Measurements from ENCODE around the gene RNF144B. TPM values are rescaled to one million over a fixed set of nuclear protein-coding genes. Genes with fewer than 3 reads are reported as not detected.

The RNF144B gene
- total RNA-seq, 1 experiment from 2014 or later = 2.3 TPM

DNA sequence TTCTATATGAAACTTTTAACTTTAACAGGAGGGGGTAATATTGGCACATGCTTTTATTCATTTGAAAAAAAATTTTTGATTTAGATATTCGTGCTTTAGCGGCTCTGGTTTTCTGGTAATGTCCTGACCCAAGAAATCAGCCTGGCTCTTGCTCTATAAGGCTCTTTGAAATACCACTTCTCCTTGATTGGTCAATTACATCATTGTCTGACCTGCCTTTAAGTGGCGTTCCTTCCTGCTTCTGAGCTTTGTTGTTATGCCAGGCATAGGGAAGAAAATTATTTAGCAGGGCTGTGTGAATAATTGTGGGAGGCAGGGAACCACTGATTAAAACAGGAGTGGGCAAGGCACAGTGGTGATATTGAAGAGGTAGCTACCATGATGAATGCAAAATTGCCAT lies 3.9 kb downstream of the RNF144B start:
- Histone ChIP-seq H3K79me2 (ENCODE audit: insufficient read depth, low read length) (no peaks in the 10 kb centered on the region), H3K4me1 (ENCODE audit: insufficient read depth, low read length) (peaks cover 11% of the 10 kb centered on the region), H3K18ac (ENCODE audit: insufficient read length, low read depth, low read length) (no peak overlapping the region), H2BK12ac (ENCODE audit: insufficient read length, low read depth, low read length) (no peak overlapping the region), H3K27me3 (ENCODE audit: insufficient read depth, low read length) (no peaks in the 10 kb centered on the region), H3K27ac (ENCODE audit: insufficient read length, low read depth, low read length) (no peak overlapping the region), H3K9ac (ENCODE audit: extremely low read depth, insufficient read length, low read length) (no peak overlapping the region), H4K20me1 (ENCODE audit: control insufficient read depth, insufficient read depth, insufficient read length) (no peaks in the 10 kb centered on the region), H4K5ac (ENCODE audit: insufficient read length, low read depth, low read length) (no peak overlapping the region), H2BK15ac (ENCODE audit: low read depth, low read length) (no peak overlapping the region), H3K14ac (ENCODE audit: insufficient read depth, low read length) (no peak overlapping the region), H3K56ac (ENCODE audit: insufficient read length, low read depth, low read length) (no peak overlapping the region), H3K23me2 (ENCODE audit: insufficient read length, low read depth, low read length, poor library complexity, severe bottlenecking) (peaks cover 7% of the 10 kb centered on the region), H4K91ac (ENCODE audit: insufficient read length, low read depth, low read length) (no peak overlapping the region), H3K23ac (ENCODE audit: insufficient read length, low read depth, low read length) (no peak overlapping the region), H2AFZ (ENCODE audit: low read length) (no peak overlapping the region), H3T11ph (ENCODE audit: low read length) (no peak overlapping the region), H3K4ac (ENCODE audit: low read depth, low read length) (no peak overlapping the region), H3K4me2 (ENCODE audit: insufficient read depth, insufficient read length, low read length) (no peak overlapping the region), H2BK120ac (ENCODE audit: low read depth, low read length, poor library complexity, severe bottlenecking) (no peak overlapping the region), H3K9me3 (ENCODE audit: control insufficient read depth, low read depth, low read length) (no peaks in the 10 kb centered on the region), H4K8ac (replicated peaks; ENCODE audit: insufficient read length, low read depth, low read length) (no peak overlapping the region), H2BK20ac (ENCODE audit: low read depth, low read length, poor library complexity, severe bottlenecking) (no peak overlapping the region), H3K79me1 (ENCODE audit: insufficient read depth, low read depth, low read length, poor library complexity, severe bottlenecking) (no peaks in the 10 kb centered on the region), H2AK5ac (ENCODE audit: insufficient read length, low read length) (no peak overlapping the region), H2BK5ac (ENCODE audit: insufficient read length, low read length) (no peak overlapping the region)
- Mint-ChIP-seq H3K27ac (no peak overlapping the region), H3K9me3 (no peaks in the 10 kb centered on the region), H3K4me3 (no peak overlapping the region), H3K4me1 (peaks cover 47 to 51% of the 10 kb centered on the region in 2 experiments), H3K27me3 (ENCODE audit: low read depth) (peaks cover 1% of the 10 kb centered on the region; the same call in 1 of the 2 replicates), H3K36me3 (ENCODE audit: insufficient read depth in 1 of 3, low read depth in 3 of 3) (no peaks in the 10 kb centered on the region; a peak in 1 of 7 replicates)
- WGBS (ENCODE audit: extremely low coverage, insufficient read length, low lambda C conversion rate) = no CpG with 5 or more reads among the region's 3 CpGs
- DNase-seq = no peak
- TF ChIP-seq, protein P1, sequence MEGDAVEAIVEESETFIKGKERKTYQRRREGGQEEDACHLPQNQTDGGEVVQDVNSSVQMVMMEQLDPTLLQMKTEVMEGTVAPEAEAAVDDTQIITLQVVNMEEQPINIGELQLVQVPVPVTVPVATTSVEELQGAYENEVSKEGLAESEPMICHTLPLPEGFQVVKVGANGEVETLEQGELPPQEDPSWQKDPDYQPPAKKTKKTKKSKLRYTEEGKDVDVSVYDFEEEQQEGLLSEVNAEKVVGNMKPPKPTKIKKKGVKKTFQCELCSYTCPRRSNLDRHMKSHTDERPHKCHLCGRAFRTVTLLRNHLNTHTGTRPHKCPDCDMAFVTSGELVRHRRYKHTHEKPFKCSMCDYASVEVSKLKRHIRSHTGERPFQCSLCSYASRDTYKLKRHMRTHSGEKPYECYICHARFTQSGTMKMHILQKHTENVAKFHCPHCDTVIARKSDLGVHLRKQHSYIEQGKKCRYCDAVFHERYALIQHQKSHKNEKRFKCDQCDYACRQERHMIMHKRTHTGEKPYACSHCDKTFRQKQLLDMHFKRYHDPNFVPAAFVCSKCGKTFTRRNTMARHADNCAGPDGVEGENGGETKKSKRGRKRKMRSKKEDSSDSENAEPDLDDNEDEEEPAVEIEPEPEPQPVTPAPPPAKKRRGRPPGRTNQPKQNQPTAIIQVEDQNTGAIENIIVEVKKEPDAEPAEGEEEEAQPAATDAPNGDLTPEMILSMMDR (conservative IDR thresholded peaks at IDR 0.05) = no peak

Data from H9 (cell line).